HCT116 (cell line): ENCODE data around the gene PGRMC2.

Source experiments
- CEBPB ChIP-seq: IDR thresholded peaks from 2 replicates; pipeline ENCODE4 v1.6.1; 2012; ENCODE audit warnings: low read depth
- ELF1 ChIP-seq: IDR thresholded peaks from 2 replicates; pipeline ENCODE4 v1.6.1; 2012; ENCODE audit warnings: low read depth, borderline replicate concordance
- EZH2 ChIP-seq: fragments of 200-600 bp; sonication (generic); IDR thresholded peaks from 2 replicates; pipeline ENCODE4 v1.6.1; 2017; ENCODE audit warnings: antibody characterized with exemption, mixed run types
- FOSL1 ChIP-seq: IDR thresholded peaks from 2 replicates; pipeline ENCODE4 v1.6.1; 2012; ENCODE audit warnings: low read depth
- JUND ChIP-seq: IDR thresholded peaks from 2 replicates; pipeline ENCODE4 v1.6.1; 2012
- MAX ChIP-seq: IDR thresholded peaks from 2 replicates; pipeline ENCODE4 v1.6.1; 2012
- POLR2A ChIP-seq: IDR thresholded peaks from 2 replicates; pipeline ENCODE4 v1.7.0; 2011; ENCODE audit warnings: borderline replicate concordance; ENCODE audit not compliant: insufficient read depth, insufficient read length; ENCODE audit errors: extremely low read depth
- POLR2AphosphoS5 ChIP-seq: IDR thresholded peaks from 2 replicates; pipeline ENCODE4 v1.6.1; 2011; ENCODE audit warnings: mild to moderate bottlenecking, low read depth, low read length, moderate library complexity
- RAD21 ChIP-seq: IDR thresholded peaks from 2 replicates; pipeline ENCODE4 v1.6.1; 2012; ENCODE audit warnings: low read depth, mild to moderate bottlenecking
- SIN3A ChIP-seq: IDR thresholded peaks from 2 replicates; pipeline ENCODE4 v1.6.1; 2012; ENCODE audit warnings: low read depth
- SP1 ChIP-seq: IDR thresholded peaks from 2 replicates; pipeline ENCODE4 v1.6.1; 2012; ENCODE audit warnings: low read depth
- TCF7L2 ChIP-seq: IDR thresholded peaks from 2 replicates; pipeline ENCODE4 v1.7.0; 2011; ENCODE audit warnings: borderline replicate concordance, inconsistent platforms; ENCODE audit not compliant: insufficient read depth, insufficient read length; ENCODE audit errors: extremely low read depth
- TF ChIP-seq, protein P1 (sequence below), 3 experiments: fragments of 200-600 bp in 1 of 3; sonication (generic) in 1 of 3; IDR thresholded peaks in 2 of 3; conservative IDR thresholded peaks in 1 of 3; 2 replicates each; pipeline ENCODE4 v1.5.1; 2012 to 2017; ENCODE audit warnings: low read depth in 2 of 3, low read length in 2 of 3, antibody characterized with exemption in 1 of 3, borderline replicate concordance in 1 of 3, control low read depth in 1 of 3, mild to moderate bottlenecking in 1 of 3, mixed read lengths in 1 of 3, mixed run types in 1 of 3, moderate library complexity in 1 of 3; ENCODE audit not compliant: insufficient read depth in 1 of 3
- TF ChIP-seq, protein P2 (sequence below): IDR thresholded peaks from 2 replicates; pipeline ENCODE4 v1.6.1; 2012; ENCODE audit warnings: low read depth

DNA sequence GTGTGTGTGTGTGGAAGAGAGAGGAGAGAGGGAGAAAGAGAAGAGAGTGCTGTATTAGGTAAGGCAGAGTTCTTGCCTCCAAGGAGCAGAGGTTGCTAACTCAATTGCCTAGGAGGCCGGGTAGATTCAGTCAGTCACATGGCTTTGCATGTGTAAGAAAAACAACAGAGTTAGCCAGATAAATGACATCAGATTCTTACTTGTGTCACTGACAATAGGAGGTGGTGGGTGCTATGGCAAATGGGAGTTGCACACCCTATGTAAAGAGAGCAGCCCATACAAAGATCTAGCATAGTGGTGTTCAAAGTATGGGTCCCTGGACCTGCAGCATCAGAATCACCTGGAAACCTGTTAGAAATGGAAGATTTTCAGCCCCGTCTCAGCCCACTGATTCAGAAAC, 14.4 kb upstream of the PGRMC2 start:
- TF ChIP-seq, protein P1, sequence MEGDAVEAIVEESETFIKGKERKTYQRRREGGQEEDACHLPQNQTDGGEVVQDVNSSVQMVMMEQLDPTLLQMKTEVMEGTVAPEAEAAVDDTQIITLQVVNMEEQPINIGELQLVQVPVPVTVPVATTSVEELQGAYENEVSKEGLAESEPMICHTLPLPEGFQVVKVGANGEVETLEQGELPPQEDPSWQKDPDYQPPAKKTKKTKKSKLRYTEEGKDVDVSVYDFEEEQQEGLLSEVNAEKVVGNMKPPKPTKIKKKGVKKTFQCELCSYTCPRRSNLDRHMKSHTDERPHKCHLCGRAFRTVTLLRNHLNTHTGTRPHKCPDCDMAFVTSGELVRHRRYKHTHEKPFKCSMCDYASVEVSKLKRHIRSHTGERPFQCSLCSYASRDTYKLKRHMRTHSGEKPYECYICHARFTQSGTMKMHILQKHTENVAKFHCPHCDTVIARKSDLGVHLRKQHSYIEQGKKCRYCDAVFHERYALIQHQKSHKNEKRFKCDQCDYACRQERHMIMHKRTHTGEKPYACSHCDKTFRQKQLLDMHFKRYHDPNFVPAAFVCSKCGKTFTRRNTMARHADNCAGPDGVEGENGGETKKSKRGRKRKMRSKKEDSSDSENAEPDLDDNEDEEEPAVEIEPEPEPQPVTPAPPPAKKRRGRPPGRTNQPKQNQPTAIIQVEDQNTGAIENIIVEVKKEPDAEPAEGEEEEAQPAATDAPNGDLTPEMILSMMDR (IDR thresholded peaks at IDR 0.05 in 2 of 3, conservative IDR thresholded peaks at IDR 0.05 in 1 of 3; ENCODE audit: borderline replicate concordance in 1 of 3, insufficient read depth in 1 of 3, low read depth in 2 of 3, low read length in 2 of 3) = no peak
- no peak for TF ChIP-seq POLR2AphosphoS5
- no peak for TF ChIP-seq POLR2A
- no peak for TF ChIP-seq SP1
- TF ChIP-seq TCF7L2 = no peak
- TF ChIP-seq ELF1 = no peak
- no peak for TF ChIP-seq RAD21
- TF ChIP-seq MAX = no peak
- TF ChIP-seq CEBPB = no peak
- TF ChIP-seq SIN3A = no peak
- TF ChIP-seq, protein P2, sequence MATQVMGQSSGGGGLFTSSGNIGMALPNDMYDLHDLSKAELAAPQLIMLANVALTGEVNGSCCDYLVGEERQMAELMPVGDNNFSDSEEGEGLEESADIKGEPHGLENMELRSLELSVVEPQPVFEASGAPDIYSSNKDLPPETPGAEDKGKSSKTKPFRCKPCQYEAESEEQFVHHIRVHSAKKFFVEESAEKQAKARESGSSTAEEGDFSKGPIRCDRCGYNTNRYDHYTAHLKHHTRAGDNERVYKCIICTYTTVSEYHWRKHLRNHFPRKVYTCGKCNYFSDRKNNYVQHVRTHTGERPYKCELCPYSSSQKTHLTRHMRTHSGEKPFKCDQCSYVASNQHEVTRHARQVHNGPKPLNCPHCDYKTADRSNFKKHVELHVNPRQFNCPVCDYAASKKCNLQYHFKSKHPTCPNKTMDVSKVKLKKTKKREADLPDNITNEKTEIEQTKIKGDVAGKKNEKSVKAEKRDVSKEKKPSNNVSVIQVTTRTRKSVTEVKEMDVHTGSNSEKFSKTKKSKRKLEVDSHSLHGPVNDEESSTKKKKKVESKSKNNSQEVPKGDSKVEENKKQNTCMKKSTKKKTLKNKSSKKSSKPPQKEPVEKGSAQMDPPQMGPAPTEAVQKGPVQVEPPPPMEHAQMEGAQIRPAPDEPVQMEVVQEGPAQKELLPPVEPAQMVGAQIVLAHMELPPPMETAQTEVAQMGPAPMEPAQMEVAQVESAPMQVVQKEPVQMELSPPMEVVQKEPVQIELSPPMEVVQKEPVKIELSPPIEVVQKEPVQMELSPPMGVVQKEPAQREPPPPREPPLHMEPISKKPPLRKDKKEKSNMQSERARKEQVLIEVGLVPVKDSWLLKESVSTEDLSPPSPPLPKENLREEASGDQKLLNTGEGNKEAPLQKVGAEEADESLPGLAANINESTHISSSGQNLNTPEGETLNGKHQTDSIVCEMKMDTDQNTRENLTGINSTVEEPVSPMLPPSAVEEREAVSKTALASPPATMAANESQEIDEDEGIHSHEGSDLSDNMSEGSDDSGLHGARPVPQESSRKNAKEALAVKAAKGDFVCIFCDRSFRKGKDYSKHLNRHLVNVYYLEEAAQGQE = no peak
- TF ChIP-seq EZH2 = no peak
- TF ChIP-seq FOSL1 = no peak
- TF ChIP-seq JUND = no peak
